NB4 (cell line): ENCODE measurements around the gene P3R3URF.

Experiments
- CTCF ChIP-seq: IDR thresholded peaks from one replicate; pipeline ENCODE4 v1.5.1; 2012; ENCODE audit warnings: low read depth, low read length
- MAX ChIP-seq: IDR thresholded peaks from 2 replicates; pipeline ENCODE4 v1.6.1; 2011; ENCODE audit warnings: low read depth, low read length
- POLR2A ChIP-seq: IDR thresholded peaks from 2 replicates; pipeline ENCODE4 v1.6.1; 2011; ENCODE audit warnings: mild to moderate bottlenecking; ENCODE audit not compliant: insufficient read length; ENCODE audit errors: extremely low read depth

- no peak for TF ChIP-seq CTCF
- no peak for TF ChIP-seq POLR2A
- no peak for TF ChIP-seq MAX
Observed at GRCh38 chr1:46186076-46186475, 9.8 kb upstream of the P3R3URF start.
